GM19328 (cell line): ENCODE data around the gene CLSTN2.

Experiments
- ATAC-seq: cut with Tn5 transposase; IDR thresholded peaks from one replicate; pipeline ENCODE4 v1.9.1; 2021; ENCODE audit warnings: mild to moderate bottlenecking, moderate library complexity; ENCODE audit not compliant: unreplicated experiment

The CLSTN2 gene

DNA sequence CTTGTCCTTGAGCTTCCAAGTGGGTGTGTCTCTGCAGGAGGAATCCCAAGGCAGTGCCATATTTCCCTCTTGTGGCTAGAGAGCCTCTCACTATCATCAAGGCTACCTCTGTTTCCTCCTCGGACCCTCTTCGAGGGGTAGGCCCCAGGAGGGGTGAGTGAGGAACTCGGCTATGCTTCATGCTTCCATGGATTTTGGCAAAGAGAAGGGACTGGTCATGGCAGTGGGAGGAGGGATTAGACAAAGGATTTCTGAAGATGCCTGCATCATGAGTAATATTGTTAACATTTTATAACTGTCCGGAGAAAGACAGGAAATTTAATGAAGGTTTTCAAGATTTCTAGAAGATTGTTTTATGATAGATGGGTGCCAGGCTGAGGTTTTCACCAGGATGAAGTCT, 241.5 kb downstream of the CLSTN2 start:
- ATAC-seq = no peak

DNA sequence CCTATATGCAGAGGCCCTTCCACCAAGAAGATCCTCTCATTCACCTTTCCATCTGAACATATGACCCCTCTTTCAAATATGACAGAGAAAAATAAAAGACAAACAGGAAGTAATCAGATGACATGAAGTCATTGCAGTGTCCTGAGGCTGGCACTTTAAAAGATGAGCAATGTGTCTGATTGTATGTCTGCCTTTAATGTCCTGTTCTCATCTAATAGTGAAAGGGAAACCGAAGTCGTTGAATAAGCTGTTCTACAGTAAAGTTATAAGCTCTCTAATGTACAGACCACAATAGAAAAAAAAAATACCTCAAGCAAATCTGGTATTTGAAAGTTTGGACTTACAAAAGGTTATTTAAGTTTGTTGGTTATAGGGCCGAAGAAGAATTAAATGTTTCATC, 243.0 kb downstream of the CLSTN2 start:
- ATAC-seq = no peak

DNA sequence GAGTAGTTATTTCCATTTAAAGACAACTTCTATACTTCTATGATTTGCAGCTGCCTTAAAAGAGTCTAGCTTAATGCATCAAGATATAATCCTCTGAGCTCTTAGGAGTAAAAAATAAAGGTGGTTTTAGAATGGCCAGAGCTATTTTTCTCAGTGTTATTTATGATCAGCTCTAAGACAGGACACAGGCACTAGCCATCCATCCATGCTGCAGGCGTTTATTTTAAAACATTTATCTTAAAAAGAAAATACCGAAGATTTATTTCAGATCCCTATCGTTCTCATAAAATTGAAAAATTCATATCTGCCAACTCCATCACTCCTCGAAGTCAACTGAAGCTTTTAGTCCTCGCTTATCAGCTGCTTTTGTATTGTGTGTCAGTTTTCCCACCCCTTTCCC, 243.5 kb downstream of the CLSTN2 start:
- no peak for ATAC-seq

DNA sequence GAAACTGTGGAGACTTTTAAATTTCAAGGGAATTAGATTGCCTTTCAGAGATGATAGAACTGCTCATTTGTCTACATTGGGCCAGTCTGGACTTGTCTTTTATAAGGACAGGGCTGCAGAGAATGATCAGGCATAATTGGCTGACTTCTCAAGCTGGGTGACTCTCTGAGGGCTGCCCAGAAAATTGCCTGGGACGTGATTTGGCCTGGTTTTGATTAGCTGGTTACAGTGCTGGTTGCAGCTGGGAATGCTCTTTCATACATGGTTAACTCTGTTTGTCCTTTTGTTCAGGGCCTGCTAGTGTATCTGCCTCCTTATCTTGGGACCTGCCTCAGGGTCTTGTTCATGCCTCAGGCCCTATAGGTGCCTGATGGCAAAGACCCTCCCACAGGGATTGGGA, 245.6 kb downstream of the CLSTN2 start:
- no peak for ATAC-seq

DNA sequence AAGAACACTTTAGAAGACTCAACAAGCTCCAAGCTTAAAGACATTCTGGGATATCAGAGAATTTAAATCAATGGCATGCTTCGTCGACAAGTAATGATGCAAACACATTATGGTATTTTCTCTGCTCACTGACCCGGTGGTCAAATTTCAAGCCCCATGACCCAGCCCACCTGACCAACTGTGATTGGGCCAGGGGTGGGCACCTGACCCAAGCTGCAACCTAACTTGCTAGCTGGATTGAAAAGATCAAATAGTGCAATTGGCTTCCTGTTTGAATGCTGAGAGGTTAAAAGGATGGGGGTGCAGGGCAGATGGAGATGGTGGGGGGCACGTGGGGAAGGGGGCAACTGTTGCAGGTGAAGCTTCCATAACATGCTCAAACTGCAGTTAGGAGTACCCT, 250.4 kb downstream of the CLSTN2 start:
- no peak for ATAC-seq

DNA sequence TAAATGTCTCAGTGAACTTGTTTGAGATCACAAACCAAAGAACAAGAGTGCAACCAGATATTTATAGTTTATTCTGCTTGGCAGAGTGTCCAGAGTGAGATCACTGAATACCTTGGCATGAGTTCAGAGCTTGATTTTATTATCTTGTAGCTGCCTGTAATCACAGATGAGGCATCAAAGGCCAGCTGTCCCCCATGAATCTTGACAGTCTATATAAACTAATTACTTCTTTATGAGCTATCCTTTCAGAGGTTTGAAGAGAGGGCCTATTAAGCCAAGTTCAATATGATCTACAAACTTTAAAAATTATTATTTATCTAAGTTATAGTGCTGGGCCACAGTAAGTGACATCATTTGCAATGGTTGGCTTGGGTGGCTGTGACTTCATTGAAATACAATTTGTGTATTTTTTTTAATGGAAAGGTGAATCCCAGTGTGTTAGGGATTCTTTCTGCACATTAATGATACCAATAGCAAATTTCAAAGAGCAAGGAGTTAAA, 251.5 kb downstream of the CLSTN2 start:
- ATAC-seq = no peak

DNA sequence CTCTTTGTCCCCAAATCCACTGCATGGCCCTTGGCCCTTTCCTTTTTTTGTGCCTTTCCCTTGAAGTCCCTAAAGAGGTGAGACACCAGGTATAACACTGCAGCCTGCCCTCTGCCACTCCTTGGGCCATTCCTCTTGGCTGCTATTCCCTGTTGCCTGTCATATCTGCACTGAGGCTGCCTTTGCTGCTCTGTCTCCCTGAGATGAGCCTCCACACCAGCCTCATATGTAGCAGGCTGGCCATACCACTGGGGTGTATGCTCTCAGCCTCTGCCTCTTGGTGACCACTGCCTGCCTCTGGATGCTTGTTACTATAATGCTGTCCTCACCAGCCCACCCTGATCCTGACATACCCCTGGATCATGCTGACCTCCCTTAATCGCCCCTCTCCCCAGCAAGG, 252.0 kb downstream of the CLSTN2 start:
- ATAC-seq = no peak

DNA sequence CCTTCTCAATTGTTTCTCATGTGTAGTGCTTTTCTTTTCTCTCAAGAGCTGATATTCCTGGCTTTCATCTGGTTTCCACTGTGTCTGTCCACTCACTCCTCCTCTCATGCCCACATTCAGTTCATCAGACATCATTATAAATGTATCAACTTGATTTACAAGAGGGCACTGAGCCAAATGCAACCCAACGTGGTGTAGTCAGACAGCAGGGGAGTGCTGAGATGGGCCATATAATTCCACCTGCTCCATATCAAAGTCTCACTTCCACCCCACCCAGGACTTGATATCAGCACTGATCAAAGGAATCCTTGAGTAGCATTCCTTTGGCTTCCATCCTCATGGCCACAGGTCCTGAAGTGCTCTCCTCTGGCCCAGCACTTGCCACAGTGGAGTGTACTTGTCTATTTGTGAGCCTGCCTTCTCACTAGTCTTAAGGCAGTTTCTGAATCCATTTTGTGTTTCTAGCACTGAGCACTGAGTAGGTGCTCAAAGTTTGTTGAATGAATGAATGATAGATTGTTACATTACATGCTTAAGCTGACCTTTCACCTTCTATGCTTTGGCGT, 252.8 kb downstream of the CLSTN2 start:
- ATAC-seq = no peak

DNA sequence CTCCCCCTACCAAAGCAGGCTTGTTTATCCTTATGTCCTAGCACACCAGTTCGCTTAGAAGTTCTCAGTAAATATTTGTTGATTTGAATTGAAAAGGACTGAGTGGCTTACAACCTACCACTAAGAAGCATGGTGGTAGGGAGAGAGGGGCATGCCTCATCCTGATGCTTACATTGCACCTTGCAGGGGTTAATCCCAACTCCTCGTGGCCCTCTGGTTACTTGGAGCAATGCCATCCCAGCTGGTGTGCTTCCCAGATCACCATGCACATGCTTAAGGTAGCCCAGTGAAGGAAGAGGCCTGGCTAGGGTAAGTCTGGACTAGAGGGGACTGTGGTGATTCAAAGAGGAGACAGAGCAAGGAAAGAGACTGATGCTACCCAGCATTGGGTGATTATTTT, 253.3 kb downstream of the CLSTN2 start:
- ATAC-seq = no peak

DNA sequence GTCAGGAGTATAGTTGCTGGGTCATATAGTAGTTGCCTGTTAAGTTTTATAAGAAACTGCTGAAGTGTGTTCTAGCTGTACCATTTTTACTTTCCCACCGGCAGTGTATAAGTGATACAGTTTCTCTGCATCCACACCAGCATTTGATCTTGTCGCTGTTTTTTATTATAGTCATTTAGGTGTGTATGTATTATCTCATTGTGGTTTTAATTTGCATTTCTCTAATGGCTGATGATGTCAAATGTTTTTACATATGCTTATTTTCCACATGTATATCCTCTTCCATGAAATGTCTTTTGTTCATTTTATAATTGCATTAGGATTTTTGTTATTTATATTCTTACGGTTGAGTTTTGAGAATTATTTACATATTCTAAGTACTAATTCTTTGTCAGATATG, 254.3 kb downstream of the CLSTN2 start:
- no peak for ATAC-seq

DNA sequence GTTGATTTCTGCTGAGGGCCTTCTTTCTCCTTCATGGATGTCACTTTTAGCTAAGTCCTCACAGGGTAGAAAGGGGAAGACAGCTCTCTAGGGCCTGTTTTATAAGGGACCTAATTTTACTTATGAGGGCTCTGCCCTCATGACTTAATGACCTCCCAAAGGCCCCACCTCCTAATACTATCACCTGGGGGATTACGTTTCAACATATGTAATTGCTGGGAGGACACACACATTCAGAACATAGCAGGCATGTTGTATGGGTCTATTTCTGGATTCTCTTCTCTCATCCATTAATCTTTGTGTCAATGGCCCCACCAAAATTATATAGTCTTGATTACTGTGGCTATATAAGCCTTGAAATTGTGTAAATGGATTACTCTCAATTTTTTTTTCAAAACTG, 255.0 kb downstream of the CLSTN2 start:
- no peak for ATAC-seq

DNA sequence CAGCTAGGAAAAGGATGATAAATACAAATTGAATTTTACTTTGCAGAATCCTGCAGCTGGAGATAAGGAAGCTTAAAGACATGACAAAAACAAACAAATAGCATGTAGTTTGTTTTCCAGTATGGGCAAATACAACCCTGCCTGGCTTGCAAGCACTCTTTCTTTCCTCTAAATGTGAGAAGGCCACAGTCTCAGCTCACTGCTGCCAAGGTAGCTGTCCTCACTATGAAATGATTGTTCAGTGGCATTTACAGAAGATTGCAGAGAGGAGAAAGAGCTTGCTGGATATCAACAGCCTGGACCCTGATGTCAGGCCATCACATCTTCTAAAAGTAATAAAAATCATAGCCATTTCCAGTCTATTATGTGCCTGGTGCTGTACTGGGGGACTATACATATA, 262.0 kb downstream of the CLSTN2 start:
- ATAC-seq = no peak

DNA sequence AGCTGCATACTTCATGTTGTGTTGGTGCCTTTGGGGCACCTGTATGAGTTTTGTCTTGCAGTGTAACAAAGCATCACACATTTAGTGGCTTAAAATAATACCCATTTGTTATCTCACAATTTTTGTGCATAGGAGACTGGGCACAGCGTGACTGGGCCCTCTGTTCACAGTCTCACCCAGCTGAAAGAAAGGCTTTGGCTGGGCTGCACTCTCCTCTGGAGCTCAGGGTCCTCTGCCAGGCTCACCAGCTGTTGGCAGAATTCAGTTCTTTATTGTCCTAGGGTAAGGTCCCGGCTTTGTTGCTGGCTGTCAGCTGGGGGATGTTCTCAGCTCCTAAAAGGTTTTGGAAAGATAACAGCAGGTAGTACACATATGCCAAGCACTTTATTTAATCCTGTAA, 263.3 kb downstream of the CLSTN2 start:
- ATAC-seq = no peak

DNA sequence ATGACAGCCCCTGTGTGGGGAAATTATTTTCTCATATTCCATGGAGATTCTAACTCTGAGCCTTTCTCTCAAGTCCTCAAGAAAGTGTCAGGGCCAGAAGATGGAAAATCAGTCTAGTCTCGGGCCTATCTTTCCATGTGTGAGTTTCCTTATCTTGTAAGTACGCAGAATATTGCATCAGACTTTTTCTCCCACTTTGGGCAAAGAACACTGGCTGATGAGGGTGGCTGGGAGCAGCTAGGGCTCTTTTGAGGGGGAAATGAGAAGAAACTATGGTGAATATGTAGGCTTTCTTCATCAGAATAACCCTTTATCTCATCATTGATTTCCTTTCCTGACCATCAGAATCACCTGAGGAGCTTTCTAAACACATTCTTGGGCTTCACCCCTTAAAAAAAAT, 264.0 kb downstream of the CLSTN2 start:
- ATAC-seq = no peak

DNA sequence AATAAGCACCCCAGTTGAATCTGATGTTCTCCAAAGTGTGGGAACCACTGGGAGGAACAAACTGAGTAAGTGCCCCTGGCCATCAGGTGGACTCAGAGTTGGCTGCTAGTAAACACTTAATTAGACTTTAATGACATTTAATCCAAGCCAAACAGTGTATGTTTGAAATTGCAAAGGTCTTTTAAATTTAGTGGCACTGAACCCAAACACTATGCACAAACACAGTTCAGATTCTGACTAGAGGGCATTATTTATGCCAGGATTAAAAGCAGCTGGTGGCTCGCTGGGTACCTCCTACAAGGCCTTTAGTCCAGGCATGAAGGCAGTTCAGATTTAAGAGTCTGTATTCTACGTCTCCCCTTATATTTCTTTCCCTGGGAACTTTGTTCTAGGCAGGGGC, 264.8 kb downstream of the CLSTN2 start:
- no peak for ATAC-seq

DNA sequence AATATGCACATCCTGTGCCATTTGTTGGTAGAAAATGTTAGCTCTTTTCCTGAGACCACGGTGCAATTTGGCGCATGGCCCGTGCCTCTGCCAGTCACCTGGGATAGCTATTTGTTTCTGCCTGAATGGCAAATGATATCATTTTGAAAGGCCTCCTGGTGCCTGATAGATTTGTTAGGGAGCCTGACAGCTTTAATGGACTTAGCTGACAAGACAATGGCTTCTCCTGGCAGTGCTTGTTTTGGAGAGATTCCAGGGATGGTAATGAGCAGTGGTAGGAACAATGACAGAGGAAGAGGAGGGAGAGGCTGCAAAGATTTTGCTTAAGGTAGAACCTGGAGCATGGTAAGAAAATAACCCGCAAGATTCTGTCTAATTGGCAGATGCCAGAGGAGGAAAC, 268.5 kb downstream of the CLSTN2 start:
- ATAC-seq = no peak

DNA sequence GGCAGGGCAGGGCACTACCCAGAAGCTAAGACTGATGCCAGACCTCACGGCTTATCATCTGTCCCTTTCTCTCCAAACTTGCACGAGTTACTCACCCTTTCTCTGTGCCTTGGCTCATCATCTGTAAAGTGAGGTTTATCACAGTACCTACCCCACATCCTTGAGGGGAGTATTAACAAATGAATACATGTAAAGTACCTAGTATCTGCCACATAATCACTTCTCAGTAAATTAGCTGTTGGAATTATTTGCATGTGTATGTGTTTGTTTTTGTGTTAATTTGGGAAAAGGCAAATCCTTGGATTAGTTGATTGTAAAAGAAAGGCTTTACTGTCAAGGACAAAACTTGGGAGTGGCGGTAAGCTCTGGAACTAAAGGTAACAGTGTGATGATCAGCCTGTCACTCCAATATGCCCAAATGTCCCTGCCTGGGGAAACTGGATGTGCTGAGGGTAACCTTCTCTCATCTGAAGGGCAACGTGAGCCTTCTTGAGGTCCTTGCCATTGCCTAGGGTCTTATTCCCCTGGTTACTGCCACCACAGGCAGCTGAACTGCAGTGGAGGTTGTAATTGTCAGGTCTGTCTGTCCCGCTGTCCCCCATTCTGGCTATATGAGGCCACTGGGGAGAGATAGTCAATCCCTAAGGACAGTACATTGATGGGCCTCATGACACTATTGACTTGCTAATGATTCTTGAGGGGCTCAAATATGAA, 269.4 kb downstream of the CLSTN2 start:
- ATAC-seq = no peak

DNA sequence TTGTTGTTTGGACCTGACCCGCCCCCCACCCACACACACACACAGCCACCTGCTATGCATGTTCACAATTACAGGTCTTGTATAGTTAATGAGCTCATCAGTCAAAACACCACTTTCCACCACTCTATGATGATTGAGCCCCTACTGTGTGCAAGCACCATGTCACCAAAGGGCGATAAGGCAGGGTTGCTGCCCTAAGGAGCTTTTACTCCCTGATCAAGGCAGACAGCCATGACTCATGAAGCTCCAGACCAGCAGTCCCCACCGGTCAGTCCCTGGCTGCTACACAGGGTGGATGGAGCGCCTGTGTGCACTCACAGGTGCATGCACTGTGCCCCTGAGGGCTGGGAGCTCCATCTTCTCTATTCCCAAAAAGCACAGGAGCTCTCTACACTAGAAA, 270.6 kb downstream of the CLSTN2 start:
- ATAC-seq = no peak

DNA sequence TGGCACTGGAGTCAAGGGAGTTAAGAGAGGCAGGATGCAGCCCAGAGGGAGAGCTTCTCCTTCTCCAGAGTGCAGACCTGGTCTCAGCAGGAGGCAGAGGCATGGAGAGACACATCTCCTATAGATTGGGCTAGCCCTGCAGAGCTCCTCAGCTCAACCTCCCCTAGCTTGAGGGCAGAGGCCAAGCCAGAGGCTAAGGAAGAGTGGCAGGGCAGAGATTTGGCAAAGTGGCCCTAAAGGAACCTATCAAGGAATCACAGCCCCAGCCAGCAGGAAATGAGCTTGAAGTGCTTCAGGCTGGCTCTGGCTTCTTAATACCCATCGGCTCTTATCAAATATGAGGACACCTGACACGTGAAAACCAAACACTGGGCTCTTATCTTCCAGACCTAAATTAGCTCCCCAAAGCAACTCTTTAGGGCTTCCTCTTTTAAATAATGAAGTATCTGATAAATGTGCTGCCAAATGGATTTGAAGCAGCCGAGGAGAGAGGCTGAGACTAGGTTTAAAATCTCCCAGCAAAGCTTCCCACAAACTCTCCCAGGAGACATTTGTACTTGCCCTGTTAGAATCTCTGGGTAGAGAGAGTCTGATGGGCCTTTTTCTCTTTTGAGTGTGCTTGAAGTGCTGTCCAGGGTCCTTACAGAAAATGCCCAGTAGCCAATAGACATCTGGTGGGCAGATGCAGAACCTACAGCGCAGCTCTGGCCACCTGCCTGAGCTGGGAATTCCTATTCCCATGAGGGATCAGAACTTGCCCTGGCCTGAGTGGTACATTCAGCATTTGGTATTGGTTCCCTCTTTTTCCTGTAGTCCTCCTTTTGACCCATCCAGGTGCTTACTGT, 271.4 kb downstream of the CLSTN2 start:
- no peak for ATAC-seq

DNA sequence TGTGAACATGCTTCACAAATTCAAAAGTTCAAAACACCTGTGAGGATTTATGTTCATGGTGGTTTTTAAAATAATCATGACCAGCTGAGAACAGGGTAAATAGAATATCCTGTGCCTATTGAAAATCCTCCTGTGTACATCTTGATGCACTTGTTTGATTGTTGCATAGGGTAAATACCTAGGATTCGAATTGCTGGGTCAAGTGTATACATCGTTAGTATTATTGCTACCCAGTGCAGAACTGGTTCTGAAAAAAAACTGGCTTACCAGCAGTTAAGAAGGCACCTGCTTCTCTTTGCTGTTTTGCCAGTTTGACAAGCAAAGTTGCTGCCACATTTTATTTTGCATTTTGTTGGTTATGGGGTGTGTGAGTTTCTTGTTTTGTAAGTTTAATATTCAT, 272.6 kb downstream of the CLSTN2 start:
- ATAC-seq = no peak

DNA sequence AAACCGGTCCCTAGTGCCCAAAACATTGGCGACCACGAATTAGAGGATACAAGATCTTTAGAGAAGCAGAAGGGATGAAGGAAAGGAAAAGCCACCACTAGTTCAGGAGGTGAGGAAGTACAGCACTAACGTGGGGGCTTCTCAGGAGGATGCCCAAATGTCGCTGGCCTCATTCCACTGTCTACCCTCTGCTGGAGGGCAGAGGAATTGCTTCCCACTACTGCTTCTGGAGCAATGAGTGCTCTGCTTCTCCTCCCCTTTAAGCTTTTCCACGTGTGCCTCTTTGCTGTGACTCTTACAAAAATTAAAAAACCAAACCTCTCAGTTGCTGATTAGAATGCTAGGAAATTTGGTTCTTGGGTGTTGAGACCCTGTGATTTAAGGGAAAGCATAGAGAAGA, 281.3 kb downstream of the CLSTN2 start:
- ATAC-seq = no peak

DNA sequence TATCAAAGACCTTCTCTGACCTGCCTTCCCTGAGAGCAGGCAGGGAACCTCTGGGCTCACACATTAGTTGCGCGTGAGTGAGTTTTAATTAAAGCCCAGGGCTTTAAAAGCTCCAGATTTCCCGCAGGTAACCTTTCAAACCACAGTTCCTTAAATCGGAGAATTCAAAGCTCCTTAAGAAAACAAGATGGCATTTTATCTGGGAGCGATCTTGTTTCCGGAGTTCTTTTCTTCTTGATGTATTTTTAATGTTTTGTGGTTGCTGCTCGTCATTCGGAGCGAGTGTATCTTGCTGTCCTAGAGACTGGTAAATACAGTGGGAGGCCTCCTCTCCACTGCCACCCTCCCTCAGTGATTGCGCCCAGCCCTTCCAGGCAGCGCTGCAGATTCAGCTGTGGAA, 284.3 kb downstream of the CLSTN2 start:
- no peak for ATAC-seq
